ENCODE data around the gene MPP4.

The MPP4 gene

GRCh38 chr2:201622306-201622970, 76.0 kb downstream of the MPP4 start:
- H3K4me3 ChIP-seq (replicated peaks in 1 of 2; ENCODE audit: low read depth in 2 of 2, low read length in 2 of 2) = no peak overlapping the region
- peak in 1 of 2 donors; percentile 39 for DNase-seq (ENCODE audit: low read depth in 2 of 2)
- TF ChIP-seq CTCF (IDR thresholded peaks at IDR 0.05; ENCODE audit: low read depth, low read length) = no peak

GRCh38 chr2:201621293-201621999, 77.0 kb downstream of the MPP4 start:
- H3K4me3 ChIP-seq (replicated peaks in 1 of 2; ENCODE audit: low read depth in 2 of 2, low read length in 2 of 2) = no peak overlapping the region
- peak in 1 of 2 donors; percentile 61 for DNase-seq (ENCODE audit: low read depth in 2 of 2)
- TF ChIP-seq CTCF (IDR thresholded peaks at IDR 0.05; ENCODE audit: low read depth, low read length) = no peak

GRCh38 chr2:201618744-201619662, 79.4 kb downstream of the MPP4 start:
- H3K4me3 ChIP-seq (replicated peaks in 1 of 2; ENCODE audit: low read depth in 2 of 2, low read length in 2 of 2) = peak overlapping the region; percentile 24 to 45
- peak; percentile 52 for TF ChIP-seq CTCF (IDR thresholded peaks at IDR 0.05; ENCODE audit: low read depth, low read length)
- peak; percentile 83 to 85 for DNase-seq (ENCODE audit: low read depth in 2 of 2)

GRCh38 chr2:201608021-201608420, 90.4 kb downstream of the MPP4 start:
- DNase-seq (ENCODE audit: low read depth in 2 of 2) = no peak
- no peak overlapping the region for H3K4me3 ChIP-seq (replicated peaks in 1 of 2; ENCODE audit: low read depth in 2 of 2, low read length in 2 of 2)
- TF ChIP-seq CTCF (IDR thresholded peaks at IDR 0.05; ENCODE audit: low read depth, low read length) = no peak

- no peak for DNase-seq (ENCODE audit: low read depth in 2 of 2)
- no peak for TF ChIP-seq CTCF (IDR thresholded peaks at IDR 0.05; ENCODE audit: low read depth, low read length)
- no peak overlapping the region for H3K4me3 ChIP-seq (replicated peaks in 1 of 2; ENCODE audit: low read depth in 2 of 2, low read length in 2 of 2)
These were observed 90.9 kb downstream of the MPP4 start for GRCh38 chr2:201607568-201607967.

GRCh38 chr2:201600906-201601305, 97.5 kb downstream of the MPP4 start:
- TF ChIP-seq CTCF (IDR thresholded peaks at IDR 0.05; ENCODE audit: low read depth, low read length) = no peak
- DNase-seq (ENCODE audit: low read depth in 2 of 2) = no peak
- no peak overlapping the region for H3K4me3 ChIP-seq (replicated peaks in 1 of 2; ENCODE audit: low read depth in 2 of 2, low read length in 2 of 2)

Measured in cardiac fibroblast (primary cell).